ENCODE data around the gene KIAA0753.

KIAA0753 gene

DNA sequence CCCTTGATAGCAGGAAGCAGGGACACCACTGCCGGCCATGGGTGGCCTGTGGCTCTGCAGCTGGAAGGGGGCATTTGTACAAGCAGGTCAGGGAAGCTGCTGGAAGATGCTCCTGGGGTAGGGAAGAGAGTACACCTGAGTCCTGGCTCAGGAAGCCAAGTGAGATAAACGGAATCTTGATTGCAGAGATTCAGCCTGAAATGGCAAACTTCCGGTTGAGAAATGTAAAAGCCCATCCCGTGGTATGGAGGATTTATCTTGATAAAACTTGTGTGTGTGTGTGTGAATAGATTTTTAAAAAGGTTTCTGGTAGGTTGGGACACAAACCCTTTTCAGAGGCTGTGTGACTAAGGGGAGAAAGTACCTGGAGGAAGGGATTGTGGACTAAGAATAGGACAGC is 40.7 kb upstream of the KIAA0753 start:
- Histone ChIP-seq H3K79me2 (ENCODE audit: insufficient read depth, low read length) (no peaks in the 10 kb centered on the region), H4K20me1 (ENCODE audit: low read depth, low read length) (no peaks in the 10 kb centered on the region)

DNA sequence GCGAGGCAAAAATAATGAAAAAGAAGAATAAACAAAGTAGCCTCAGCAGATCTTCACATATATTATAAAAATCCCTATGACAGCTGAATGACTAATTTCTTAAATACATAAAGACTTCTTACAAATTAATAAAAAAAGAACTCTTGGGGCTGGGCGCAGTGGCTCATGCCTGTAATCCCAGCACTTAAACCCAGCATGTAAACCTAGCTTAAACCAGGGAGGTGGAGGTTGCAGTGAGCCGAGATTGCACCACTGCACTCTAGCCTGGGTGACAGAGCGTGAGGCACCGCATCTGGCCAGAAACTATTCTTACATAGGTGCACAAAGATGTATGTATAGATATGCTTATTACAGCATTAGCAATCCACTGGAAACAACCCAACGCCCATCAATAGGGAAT is 38.7 kb upstream of the KIAA0753 start:
- Histone ChIP-seq H3K4me2 (ENCODE audit: low read depth, low read length, poor library complexity, severe bottlenecking) (no peak overlapping the region), H2AFZ (ENCODE audit: low read depth, low read length, severe bottlenecking) (no peak overlapping the region), H3K27me3 (ENCODE audit: low read length) (no peaks in the 10 kb centered on the region), H3K9me3 (ENCODE audit: insufficient read depth, low read length) (no peaks in the 10 kb centered on the region), H3K9me2 (replicated peaks; ENCODE audit: insufficient read depth, low read length) (no peaks in the 10 kb centered on the region), H3K9ac (ENCODE audit: low read length) (no peak overlapping the region), H3K79me2 (ENCODE audit: insufficient read depth, low read length) (no peaks in the 10 kb centered on the region), H4K20me1 (ENCODE audit: low read depth, low read length) (no peaks in the 10 kb centered on the region), H3F3A (ENCODE audit: insufficient read depth) (no peaks in the 10 kb centered on the region), H3K27ac (ENCODE audit: low read depth, low read length) (no peak overlapping the region), H3K4me3 (ENCODE audit: insufficient read depth, low read length, poor library complexity, severe bottlenecking) (no peak overlapping the region), H3K36me3 (ENCODE audit: low read length) (no peaks in the 10 kb centered on the region)
- TF ChIP-seq, protein P1, sequence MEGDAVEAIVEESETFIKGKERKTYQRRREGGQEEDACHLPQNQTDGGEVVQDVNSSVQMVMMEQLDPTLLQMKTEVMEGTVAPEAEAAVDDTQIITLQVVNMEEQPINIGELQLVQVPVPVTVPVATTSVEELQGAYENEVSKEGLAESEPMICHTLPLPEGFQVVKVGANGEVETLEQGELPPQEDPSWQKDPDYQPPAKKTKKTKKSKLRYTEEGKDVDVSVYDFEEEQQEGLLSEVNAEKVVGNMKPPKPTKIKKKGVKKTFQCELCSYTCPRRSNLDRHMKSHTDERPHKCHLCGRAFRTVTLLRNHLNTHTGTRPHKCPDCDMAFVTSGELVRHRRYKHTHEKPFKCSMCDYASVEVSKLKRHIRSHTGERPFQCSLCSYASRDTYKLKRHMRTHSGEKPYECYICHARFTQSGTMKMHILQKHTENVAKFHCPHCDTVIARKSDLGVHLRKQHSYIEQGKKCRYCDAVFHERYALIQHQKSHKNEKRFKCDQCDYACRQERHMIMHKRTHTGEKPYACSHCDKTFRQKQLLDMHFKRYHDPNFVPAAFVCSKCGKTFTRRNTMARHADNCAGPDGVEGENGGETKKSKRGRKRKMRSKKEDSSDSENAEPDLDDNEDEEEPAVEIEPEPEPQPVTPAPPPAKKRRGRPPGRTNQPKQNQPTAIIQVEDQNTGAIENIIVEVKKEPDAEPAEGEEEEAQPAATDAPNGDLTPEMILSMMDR (IDR thresholded peaks at IDR 0.05; ENCODE audit: insufficient read depth, low read length, poor library complexity, severe bottlenecking): no peak
- no peak for TF ChIP-seq EZH2phosphoT487 (conservative IDR thresholded peaks at IDR 0.05; ENCODE audit: low read length)

More for the DNA sequence above, 40.7 kb upstream of the KIAA0753 start:
- no peaks in the 10 kb centered on the region for H3K27me3 ChIP-seq (ENCODE audit: low read length)
- TF ChIP-seq, protein P1 (IDR thresholded peaks at IDR 0.05; ENCODE audit: insufficient read depth, low read length, poor library complexity, severe bottlenecking): no peak
- no peak for TF ChIP-seq EZH2phosphoT487 (conservative IDR thresholded peaks at IDR 0.05; ENCODE audit: low read length)
- H3K36me3 ChIP-seq (ENCODE audit: low read length): no peaks in the 10 kb centered on the region
- H3K27ac ChIP-seq (ENCODE audit: low read depth, low read length): no peak overlapping the region
- H3K9me3 ChIP-seq (ENCODE audit: insufficient read depth, low read length): no peaks in the 10 kb centered on the region
- H3K4me2 ChIP-seq (ENCODE audit: low read depth, low read length, poor library complexity, severe bottlenecking): no peak overlapping the region
- no peaks in the 10 kb centered on the region for H3K9me2 ChIP-seq (replicated peaks; ENCODE audit: insufficient read depth, low read length)
- no peak overlapping the region for H3K9ac ChIP-seq (ENCODE audit: low read length)
- no peak overlapping the region for H2AFZ ChIP-seq (ENCODE audit: low read depth, low read length, severe bottlenecking)
- no peak overlapping the region for H3K4me3 ChIP-seq (ENCODE audit: insufficient read depth, low read length, poor library complexity, severe bottlenecking)
- H3F3A ChIP-seq (ENCODE audit: insufficient read depth): no peaks in the 10 kb centered on the region

DNA sequence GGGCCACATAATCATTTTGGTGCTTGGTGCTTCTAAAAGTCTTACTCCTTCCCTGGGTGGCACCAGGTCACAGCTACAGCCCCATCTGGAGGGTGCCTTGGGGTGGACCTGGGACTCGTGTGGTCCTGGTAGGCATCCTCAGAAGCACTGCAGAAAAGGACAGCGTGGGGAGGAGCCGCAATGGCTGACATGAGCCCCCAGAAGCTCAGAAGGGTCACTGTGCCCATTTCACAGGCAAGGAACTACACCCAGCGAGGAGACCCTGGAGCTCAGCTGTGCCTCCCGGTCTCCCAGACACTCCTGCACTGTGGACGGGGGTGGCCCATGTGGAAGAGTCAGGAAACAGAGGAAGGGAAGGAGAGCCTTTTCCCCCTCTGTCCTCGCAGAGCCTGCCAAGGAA is 37.4 kb upstream of the KIAA0753 start:
- Histone ChIP-seq H3K4me2 (ENCODE audit: low read depth, low read length, poor library complexity, severe bottlenecking) (no peak overlapping the region), H2AFZ (ENCODE audit: low read depth, low read length, severe bottlenecking) (no peak overlapping the region), H3K9ac (ENCODE audit: low read length) (no peak overlapping the region), H3K27me3 (ENCODE audit: low read length) (no peaks in the 10 kb centered on the region), H3K4me3 (ENCODE audit: insufficient read depth, low read length, poor library complexity, severe bottlenecking) (no peak overlapping the region), H3K9me3 (ENCODE audit: insufficient read depth, low read length) (no peaks in the 10 kb centered on the region), H3K36me3 (ENCODE audit: low read length) (no peaks in the 10 kb centered on the region), H4K20me1 (ENCODE audit: low read depth, low read length) (no peaks in the 10 kb centered on the region), H3K27ac (ENCODE audit: low read depth, low read length) (no peak overlapping the region), H3K79me2 (ENCODE audit: insufficient read depth, low read length) (no peaks in the 10 kb centered on the region), H3K9me2 (replicated peaks; ENCODE audit: insufficient read depth, low read length) (no peaks in the 10 kb centered on the region), H3F3A (ENCODE audit: insufficient read depth) (no peaks in the 10 kb centered on the region)
- TF ChIP-seq EZH2phosphoT487 (conservative IDR thresholded peaks at IDR 0.05; ENCODE audit: low read length): no peak
- TF ChIP-seq, protein P1 (IDR thresholded peaks at IDR 0.05; ENCODE audit: insufficient read depth, low read length, poor library complexity, severe bottlenecking): no peak
